ELR (cell line): Measurements from ENCODE around the gene COL4A1.
A peak's percentile ranks its signal among the peaks of the same experiment; 100 is the strongest.

Experiments
- DNase-seq: peaks from one replicate; pipeline ENCODE4 v3.0.0-alpha.2; 2015; ENCODE audit warnings: low read depth

Gene COL4A1

GRCh38 chr13:110341445-110342244 lies 34.7 kb upstream of the COL4A1 start:
- no peak for DNase-seq

- DNase-seq: peak; percentile 88
Observed at GRCh38 chr13:110340812-110341444, 34.0 kb upstream of the COL4A1 start.

GRCh38 chr13:110339975-110340550 lies 33.1 kb upstream of the COL4A1 start:
- DNase-seq: no peak

- DNase-seq: no peak
Observed at GRCh38 chr13:110339263-110339662, 32.3 kb upstream of the COL4A1 start.

GRCh38 chr13:110338441-110339101 lies 31.6 kb upstream of the COL4A1 start:
- DNase-seq: no peak

GRCh38 chr13:110337247-110337646 lies 30.3 kb upstream of the COL4A1 start:
- no peak for DNase-seq

- no peak for DNase-seq
Observed at GRCh38 chr13:110336681-110337080, 29.7 kb upstream of the COL4A1 start.

GRCh38 chr13:110336108-110336507 lies 29.2 kb upstream of the COL4A1 start:
- DNase-seq: no peak

GRCh38 chr13:110334841-110335490 lies 28.0 kb upstream of the COL4A1 start:
- no peak for DNase-seq

- peak; percentile 54 for DNase-seq
Observed at GRCh38 chr13:110334256-110334655, 27.3 kb upstream of the COL4A1 start.

GRCh38 chr13:110333837-110334236 lies 26.9 kb upstream of the COL4A1 start:
- no peak for DNase-seq

- no peak for DNase-seq
Observed at GRCh38 chr13:110332750-110333149, 25.8 kb upstream of the COL4A1 start.

GRCh38 chr13:110331362-110331761 lies 24.4 kb upstream of the COL4A1 start:
- no peak for DNase-seq

GRCh38 chr13:110330491-110331011 lies 23.6 kb upstream of the COL4A1 start:
- peak; percentile 59 for DNase-seq

GRCh38 chr13:110329798-110330461 lies 23.0 kb upstream of the COL4A1 start:
- DNase-seq: peak; percentile 68

GRCh38 chr13:110329258-110329657 lies 22.3 kb upstream of the COL4A1 start:
- DNase-seq: no peak

- DNase-seq: no peak
Observed at GRCh38 chr13:110328573-110328972, 21.6 kb upstream of the COL4A1 start.

- no peak for DNase-seq
Observed at GRCh38 chr13:110327051-110327721, 20.2 kb upstream of the COL4A1 start.

- DNase-seq: peak; percentile 24
Observed at GRCh38 chr13:110326263-110326904, 19.4 kb upstream of the COL4A1 start.

GRCh38 chr13:110324026-110324749 lies 17.2 kb upstream of the COL4A1 start:
- DNase-seq: no peak
